HG03175 (cell line): ENCODE results near the gene THAP11.
"Not testable (repeated sequence)": the region's sequence is repeated elsewhere in the genome, so short reads cannot be mapped to it uniquely, and the experiment has no call there.

ENCODE experiments used
- ATAC-seq: cut with Tn5 transposase; IDR thresholded peaks from one replicate; pipeline ENCODE4 v1.9.1; 2021; ENCODE audit warnings: mild to moderate bottlenecking, moderate library complexity; ENCODE audit not compliant: unreplicated experiment

The THAP11 gene

DNA sequence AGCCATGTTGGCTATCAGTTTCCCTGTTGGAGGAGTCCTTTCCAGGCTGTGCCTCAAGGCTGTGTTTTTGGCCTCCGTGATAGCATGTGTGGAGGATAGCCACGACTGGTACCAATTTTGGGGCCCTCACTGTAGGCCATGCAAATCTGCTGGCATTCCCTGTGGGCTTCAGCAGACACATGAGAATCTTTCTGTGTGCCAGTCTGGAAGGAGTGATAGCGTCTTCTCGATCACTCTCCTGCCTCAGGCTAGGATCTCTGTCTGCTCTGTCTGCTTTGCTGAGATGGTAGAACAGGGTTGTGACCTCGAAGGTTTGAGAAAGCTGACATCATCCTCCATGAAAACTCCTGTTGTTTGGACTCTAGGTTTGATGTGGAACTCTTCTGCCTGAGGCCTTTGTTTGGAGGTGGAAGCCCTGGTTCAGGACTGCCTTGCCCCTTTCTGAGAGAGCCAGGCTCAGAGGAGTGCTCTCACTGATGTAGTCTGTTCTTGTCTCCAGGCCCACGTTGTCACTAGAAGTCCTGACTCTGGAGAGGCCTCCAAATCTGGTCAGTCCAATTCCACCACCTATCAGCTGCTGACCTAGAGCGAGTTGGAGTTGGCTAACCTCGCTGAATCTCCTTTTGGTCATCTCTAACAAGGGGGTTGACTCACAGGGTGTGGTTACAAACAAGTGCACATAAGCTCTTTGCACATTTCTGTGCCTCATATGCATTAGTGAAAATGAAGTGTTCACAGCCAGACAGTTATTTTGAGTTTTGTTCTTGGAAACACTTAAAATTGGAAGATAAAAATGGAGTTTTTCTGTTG, 18.7 kb downstream of the THAP11 start:
- no peak for ATAC-seq

DNA sequence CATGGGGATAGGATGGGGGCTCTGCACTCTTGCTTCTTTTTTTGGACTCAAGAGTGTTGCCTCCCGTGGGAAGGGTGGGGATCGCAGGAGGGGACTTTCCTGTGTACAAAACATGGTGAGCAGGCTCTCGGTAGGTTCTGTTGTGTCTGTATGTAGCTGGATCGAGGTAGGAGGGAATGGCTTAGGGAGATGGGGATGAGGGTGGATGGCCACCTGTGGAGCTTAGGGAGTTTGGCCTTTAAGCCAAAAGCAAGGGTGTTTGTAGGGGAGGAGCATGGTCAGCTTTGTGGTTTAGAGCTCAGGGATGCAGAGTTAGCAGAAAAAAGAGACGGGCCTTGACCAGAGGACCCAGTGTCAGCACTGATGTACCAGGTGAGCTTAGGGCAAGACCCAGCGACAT, 19.8 kb downstream of the THAP11 start:
- no peak for ATAC-seq

DNA sequence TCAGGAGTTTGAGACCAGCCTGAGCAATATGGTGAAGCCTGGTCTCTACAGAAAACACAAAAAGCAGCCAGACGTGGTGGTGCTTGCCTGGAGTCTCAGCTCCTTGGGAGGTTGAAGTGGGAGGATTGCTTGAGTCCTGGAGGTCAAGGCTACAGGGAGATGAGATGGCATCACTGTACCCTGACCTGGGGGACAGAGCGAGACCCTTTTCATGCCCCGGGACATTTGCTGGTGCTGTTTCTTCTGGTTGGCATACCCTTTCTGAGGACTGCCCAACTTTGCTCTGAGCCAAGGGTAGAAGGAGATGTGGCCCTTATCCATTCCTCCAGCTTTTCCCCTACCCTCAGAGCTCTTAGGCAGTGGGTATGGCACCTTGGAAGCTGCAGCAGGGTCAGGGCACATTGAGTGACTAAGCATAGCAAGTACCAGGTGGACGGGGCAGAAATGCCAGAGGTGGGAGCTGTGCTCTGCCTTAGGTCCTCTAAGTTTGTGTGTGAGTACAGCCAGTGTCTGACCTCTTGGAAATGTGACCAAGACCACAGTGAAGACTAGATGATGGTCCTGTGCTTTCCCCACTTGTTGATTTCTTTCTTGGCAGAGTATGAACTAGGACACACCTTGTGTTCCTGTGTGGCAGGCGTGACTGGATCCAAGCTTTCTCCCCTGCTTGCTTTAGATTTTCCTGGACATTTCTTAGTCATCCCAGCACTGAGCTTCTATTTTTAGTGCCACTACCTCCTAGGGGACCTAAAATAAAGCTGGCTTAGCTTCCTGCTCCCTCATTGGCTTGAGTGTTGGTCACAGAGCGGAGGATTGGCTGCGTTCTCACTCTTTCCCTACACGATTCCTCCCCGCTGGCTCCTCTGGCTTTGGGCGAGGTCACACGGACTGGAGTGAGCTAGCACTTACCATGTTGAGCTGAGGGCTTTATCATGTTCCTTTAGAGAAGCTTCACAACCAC, 20.8 kb downstream of the THAP11 start:
- no peak for ATAC-seq

DNA sequence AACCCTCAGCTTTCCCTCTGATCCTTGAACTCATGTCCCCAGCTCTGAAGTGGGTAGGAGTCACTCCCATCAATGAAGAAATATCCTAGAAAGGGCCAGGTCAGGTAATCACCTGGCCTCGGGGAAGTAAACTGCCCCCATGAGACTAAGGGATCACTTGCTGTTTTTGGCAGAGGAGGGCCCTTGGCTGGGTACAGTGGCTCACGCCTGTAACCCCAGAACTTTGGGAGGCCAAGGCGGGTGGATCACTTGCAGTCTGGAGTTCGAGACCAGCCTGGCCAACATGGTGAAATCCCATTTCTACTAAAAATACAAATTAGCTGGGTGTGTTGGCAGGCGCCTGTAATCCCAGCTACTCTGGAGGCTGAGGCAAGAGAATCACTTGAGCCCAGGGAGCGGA, 21.9 kb downstream of the THAP11 start:
- not testable (repeated sequence) for ATAC-seq

DNA sequence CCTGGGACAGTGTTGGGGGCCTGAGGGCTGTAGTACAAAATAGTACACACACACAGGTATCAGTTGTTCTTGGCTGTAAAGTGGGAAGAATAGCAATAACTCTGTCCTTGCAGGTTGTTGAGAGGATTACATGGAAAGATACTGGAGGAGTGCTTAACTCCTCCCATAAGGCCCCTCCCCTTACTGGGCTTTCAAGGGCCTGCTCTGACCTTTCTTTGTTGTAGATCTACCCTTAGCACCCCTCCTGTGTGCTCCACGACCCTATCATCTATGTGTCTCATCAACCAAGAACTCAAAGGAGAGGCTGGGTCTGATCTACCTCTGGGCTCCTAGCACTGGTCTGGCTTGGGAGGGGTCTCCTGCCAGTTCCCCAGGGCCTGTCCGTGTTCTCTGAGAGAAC, 22.5 kb downstream of the THAP11 start:
- no peak for ATAC-seq

DNA sequence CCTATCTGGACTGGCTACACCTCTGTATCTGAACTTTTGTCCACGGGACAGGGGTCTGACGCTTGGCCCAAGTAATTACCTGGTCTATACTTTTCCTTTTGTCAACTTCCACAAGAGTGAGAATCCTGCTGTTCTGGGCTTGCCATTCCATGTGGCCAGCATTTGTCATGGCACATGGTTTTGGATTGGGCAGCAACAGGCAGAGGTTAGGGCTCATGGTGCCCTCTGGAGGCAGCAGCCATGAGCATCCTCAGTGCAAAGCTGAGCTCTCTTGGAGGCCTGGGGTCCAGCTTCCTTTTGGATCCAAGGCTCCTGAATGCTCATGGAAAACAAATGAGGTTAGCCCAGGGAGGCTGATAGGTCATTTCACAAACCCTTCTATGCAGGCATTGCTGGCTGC, 23.2 kb downstream of the THAP11 start:
- ATAC-seq, result no peak

DNA sequence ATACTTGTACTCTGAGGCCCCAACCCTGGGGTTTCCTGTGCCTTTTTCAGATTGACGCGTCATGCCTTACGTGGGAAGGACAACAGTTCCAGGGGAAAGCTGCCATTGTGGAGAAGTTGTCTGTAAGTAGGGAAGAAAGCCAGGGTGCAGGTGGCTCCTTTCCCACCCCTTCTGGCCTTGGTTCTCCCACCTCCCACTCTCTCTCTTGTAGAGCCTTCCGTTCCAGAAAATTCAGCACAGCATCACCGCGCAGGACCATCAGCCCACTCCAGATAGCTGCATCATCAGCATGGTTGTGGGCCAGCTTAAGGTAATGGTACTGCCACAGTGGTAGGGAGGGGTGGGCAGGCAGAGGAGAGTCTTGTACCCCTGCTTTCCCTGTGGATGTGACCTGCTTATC, 26.2 kb downstream of the THAP11 start:
- no peak for ATAC-seq

DNA sequence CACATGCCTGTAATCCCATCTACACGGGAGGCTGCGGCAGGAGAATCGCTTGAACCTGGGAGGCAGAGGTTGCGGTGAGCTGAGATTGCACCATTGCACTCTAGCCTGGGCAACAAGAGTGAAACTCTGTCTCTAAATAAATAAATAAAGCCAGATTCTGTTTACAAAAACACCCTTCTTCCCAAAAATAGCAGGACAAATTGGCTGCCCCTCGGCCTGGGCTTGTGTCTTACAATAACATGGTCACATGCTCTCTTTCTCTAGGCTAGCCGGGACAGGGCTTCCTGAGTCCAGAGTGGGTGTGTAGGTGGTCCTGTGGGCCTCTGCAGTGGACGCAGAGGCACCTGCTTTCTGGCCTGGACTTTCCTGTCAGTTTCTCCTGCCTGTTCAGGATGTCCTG, 27.5 kb downstream of the THAP11 start:
- no peak for ATAC-seq

DNA sequence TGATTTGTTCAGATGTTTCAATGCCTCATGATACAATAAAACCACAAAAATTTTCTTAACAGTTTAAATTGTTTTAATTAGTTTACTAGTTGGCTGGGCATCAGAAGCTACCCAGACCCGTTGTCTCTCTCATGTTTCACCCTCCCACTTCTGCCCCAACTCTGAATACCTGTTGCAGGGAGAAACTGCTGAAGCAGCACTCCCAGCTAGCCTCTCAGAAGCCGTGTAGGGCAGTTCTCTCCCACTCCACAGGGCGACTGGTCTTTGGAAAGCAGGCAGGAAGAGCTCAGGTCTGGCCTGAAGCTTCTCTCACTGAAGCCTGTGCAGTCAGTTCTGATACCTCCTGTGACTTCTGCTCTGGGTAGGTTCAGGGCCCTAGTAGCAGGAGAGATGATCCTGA, 29.1 kb downstream of the THAP11 start:
- ATAC-seq, result no peak

DNA sequence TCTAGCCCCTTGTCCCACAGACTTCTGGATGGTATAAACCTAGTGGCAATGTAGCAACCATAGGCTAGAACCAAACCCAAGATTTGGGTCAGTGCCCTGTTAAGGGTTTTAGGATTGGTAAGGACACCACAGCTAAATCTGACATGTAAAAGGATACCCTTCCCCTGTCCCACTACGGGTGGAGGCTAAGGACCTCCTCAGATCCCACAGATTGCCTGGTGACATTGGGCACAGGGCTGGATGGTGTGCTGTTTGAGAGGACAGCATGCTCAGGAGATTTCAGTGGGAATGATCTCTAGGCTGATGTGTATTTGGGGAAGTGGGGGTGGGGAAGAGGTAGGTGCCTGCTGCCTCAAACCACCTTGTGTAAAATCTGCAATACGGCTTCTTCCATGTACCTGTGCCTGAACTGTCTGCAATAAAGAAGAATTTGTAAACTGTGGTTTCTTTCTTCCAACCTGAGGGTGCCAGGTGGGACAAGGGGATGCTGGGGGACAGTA, 30.1 kb downstream of the THAP11 start:
- no peak for ATAC-seq

DNA sequence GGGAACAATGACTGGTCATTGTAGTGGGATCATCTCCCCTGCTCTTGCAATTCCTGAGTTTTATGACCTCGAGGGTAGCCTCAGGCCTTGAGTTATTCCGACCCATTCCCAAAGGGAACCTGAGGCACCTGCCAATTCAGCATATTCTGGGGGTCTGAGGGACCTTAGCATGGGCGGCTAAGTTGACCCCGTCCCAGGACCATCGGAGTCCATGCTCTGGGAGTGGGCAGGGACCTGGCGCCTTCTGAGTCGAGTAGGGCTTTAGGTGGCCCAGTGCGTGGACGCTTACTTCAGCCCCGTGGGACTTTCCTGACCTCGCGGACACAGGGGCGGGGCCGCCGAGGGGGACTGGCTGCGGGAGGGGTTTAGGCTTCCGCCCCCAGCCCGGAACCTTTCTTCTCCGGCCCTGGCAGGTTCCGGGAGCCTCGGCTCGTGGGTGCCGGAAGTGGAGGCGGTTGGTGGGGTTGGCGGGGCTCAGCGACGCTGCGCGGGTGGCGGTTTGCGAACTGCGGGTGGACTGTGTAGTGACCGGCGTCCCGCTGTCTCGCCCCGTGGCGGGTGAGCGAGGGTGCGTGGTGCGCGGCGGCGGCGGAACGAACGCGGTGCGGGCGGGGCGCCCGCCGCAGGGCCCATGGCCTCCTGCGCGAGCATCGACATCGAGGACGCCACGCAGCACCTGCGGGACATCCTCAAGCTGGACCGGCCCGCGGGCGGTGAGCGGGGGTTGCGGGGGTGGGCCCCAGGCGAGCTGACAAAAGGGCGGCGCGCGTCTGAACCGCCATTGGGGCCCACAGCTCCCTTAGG, 30.7 kb downstream of the THAP11 start, which contains the start of gene EDC4:
TSS of gene EDC4 (plus strand) at position 422 of the 804 bp plus-strand sequence. CDS start at position 632, 210 bp downstream.
- ATAC-seq, result peak; percentile 77

DNA sequence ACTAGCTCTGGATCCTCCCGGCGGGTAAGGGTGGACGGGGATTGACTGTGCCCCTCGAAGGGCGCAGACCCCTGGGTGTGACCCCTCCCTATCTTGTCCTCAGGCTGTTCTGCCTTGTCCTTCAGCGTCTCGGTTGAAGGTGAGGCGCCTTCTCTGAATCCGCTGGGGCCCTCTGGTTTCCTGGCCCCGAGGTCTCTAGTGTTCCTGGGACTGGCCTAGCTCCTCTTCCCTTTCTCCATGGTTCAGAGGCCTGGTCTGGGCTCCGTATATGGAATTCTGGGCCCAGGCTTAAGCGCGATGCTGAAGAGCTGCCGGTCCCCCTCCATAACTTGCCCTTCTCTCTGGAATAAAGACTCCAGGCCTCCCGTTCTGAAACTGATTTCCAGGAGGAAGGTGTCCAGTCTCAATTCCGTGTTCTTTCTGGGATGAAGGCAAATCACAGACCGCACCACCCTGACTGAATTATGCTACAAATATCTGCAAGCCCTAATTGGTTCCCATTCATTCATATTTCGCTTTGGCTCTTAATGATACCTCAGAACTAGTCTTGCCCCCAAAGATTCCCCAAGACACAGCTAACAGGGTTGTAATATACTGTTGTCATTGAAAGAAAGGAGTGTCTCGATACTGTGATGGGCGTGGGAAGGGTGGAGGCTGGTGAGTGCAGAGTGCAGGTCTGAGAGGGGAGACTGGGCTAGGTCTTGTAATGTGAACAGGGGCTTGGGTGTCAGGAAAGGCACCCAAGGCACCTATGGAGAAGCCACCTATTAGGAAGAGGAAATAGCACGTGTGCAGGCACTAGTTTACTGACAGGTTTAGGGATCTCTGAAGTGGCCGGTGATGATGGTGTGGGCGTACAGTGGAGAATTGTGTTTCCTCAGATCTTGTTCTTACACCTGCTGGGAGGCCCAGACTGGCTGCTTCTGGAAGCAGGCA, 31.6 kb downstream of the THAP11 start:
- ATAC-seq, result peak; percentile 8

DNA sequence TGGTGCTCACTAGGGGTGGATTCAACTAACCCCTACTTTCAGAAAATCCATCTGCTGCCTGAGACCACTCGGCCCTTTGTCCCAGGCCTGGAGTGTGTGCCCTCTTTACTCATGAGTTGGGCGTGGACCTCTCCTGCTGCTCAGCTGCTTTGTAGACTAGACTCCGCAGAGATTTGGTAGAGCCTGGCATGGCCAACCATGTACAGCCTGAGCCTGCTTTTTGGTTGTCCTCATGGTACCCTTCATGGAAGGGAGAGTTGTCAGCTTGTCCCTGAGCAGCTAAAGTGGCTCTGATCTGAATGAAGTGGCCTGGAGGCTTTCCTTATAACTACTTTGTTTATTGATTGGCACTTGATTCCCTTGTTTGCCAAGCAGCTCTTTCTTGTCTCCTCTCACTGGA, 32.3 kb downstream of the THAP11 start:
- no peak for ATAC-seq

DNA sequence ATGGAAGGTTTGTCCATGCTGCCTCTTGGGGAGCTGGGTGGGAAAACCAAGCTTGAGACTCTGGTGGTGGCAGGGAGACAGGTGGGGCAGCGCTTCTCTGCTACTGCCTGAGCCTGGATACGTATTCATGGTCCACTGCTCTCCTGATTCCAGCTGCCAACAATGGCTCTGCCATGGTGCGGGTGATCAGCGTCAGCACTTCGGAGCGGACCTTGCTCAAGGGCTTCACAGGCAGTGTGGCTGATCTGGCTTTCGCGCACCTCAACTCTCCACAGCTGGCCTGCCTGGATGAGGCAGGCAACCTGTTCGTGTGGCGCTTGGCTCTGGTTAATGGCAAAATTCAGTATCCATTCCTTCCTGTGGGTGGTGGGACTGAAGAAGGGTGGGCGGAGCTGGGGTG, 34.9 kb downstream of the THAP11 start:
- no peak for ATAC-seq

DNA sequence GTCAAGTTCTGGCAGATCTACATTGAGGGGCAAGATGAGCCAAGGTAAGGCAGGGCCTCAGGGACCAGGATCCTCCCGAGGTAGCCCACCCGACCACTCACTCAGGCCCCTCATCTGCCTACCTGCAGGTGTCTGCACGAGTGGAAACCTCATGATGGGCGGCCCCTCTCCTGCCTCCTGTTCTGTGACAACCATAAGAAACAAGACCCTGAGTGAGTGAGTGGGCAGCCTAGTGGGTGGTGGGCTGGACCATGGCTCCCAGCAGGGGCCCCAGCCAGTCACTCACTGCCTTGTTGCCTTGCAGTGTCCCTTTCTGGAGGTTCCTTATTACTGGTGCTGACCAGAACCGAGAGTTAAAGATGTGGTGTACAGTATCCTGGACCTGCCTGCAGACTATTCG, 36.1 kb downstream of the THAP11 start:
- ATAC-seq, result no peak

DNA sequence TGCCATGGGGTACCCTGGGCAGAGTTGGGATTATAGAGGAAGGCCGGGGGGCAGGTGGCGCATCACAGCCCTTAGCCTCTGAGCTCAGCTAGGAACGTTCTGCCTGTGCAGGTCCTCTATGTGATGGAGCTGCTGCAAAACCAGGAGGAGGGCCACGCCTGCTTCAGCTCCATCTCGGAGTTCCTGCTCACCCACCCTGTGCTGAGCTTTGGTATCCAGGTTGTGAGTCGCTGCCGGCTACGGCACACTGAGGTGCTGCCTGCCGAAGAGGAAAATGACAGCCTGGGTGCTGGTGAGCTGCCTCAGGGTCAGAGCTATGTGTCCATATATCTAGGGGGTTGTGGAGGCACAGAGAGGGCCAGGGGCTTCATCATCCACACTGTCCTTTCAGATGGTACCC, 36.7 kb downstream of the THAP11 start:
- ATAC-seq, result no peak

DNA sequence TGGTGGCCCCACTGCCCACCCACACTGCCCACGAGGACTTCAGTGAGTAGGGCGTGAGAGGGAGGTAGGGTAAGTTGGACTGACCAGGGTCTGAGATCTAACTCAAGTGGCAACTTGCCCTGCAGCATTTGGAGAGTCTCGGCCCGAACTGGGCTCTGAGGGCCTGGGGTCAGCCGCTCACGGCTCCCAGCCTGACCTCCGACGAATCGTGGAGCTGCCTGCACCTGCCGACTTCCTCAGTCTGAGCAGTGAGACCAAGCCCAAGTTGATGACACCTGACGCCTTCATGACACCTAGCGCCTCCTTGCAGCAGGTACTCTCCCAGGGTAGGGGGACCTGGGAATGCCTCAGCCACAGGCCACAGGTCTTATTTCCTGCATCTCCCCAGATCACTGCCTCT, 37.3 kb downstream of the THAP11 start:
- no peak for ATAC-seq

DNA sequence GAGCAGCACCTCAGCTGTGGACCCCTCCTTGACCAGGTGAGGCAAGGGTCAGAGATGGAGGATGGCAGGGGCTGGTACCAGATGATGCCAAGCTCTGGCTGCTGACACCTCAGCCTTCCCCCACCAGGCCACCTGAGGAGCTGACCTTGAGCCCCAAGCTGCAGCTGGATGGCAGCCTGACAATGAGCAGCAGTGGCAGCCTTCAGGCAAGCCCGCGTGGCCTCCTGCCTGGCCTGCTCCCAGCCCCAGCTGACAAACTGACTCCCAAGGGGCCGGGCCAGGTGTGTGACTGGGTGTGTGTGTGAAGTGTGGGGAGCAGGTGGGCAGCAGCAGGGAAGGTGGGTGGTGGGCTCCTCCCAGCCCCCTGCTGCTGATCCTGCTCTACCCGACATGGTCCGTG, 37.8 kb downstream of the THAP11 start:
- ATAC-seq, result no peak

DNA sequence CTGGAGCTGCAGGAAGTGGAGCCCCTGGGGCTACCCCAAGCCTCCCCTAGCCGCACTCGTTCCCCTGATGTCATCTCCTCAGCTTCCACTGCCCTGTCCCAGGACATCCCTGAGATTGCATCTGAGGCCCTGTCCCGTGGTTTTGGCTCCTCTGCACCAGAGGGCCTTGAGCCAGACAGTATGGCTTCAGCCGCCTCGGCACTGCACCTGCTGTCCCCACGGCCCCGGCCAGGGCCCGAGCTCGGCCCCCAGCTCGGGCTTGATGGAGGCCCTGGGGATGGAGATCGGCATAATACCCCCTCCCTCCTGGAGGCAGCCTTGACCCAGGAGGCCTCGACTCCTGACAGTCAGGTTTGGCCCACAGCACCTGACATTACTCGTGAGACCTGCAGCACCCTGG, 38.5 kb downstream of the THAP11 start:
- no peak for ATAC-seq
